G401.6 (cell line): ENCODE measurements around the gene NCOA3.

ENCODE experiments used
- FAIRE-seq: peaks from 2 replicates; lab custom pipeline; 2012; peaks lifted over from hg19 to GRCh38; lab: Jason Lieb, UNC

The NCOA3 gene

DNA sequence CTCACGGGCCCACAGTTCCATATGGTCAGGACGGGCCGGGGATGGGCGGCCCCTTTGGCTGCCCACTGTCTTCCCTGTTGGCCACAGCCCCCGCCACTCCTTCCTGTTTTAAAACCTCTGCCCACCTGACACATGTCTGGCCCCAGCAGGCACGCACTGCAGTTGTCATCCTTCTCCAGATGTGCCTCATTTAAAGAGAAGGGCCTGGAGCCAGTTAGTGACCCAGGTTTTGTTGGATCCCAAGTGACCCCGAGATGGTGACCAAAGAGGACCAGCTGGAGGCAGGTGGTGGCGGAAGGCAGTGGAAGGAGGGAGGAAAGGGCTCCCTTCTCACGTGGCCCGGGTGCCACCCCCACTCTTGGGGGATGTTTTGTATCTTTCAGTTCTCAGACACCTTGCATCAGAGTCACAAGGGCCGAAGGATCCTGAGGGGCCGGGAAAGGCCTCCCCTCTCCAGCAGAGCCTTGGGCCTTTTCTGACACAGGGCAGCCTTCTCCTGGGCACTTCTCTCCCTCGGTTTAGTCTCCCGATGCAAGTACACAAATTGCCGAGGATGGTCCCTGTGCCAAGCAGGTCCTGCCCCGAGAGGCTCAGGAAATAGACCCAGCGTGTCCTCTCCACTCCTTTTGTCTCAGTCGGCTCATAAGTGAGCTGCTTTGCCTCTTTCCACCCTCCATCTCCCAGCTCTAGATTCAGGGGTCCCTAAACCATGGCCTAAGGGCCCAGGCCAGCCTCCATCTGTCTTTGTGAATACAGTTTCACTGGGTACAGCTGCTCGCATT is 166.0 kb downstream of the NCOA3 start:
- FAIRE-seq: no peak

- FAIRE-seq: no peak
These were observed 166.8 kb downstream of the NCOA3 start for GRCh38 chr20:47668313-47669151.

DNA sequence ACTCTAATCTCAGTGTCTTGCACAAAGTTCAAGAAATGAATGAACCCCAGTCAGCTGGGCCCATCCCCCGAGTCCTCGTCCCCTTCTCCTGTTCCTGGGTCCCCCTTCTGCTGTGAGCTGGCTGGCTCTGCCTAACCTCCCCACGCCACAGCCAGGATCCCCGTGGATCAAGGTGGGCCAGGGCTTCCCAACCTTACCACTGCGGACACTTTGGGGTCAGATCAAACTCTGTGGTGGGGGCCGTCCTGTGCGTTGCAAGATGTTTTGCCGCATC is 167.4 kb downstream of the NCOA3 start:
- FAIRE-seq: no peak

DNA sequence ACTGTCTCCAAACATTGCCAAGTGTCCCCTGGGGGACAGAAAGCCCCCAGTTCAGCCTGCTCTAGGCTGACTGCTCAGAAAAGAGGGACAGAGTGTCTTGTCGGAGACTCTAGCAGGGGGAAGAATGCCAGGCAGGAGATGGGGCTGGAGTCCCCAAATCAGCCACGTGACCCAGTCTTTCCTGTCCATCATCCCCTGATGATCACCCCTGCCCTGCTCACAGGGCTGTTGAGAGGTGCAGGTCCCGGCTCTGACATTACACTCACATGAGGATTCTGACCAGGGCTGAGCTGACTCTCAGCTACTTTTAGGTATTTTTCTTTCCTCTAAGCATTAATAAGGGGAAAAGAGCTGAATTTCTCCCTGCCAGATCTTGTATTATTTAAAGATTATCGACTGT is 167.8 kb downstream of the NCOA3 start:
- no peak for FAIRE-seq

DNA sequence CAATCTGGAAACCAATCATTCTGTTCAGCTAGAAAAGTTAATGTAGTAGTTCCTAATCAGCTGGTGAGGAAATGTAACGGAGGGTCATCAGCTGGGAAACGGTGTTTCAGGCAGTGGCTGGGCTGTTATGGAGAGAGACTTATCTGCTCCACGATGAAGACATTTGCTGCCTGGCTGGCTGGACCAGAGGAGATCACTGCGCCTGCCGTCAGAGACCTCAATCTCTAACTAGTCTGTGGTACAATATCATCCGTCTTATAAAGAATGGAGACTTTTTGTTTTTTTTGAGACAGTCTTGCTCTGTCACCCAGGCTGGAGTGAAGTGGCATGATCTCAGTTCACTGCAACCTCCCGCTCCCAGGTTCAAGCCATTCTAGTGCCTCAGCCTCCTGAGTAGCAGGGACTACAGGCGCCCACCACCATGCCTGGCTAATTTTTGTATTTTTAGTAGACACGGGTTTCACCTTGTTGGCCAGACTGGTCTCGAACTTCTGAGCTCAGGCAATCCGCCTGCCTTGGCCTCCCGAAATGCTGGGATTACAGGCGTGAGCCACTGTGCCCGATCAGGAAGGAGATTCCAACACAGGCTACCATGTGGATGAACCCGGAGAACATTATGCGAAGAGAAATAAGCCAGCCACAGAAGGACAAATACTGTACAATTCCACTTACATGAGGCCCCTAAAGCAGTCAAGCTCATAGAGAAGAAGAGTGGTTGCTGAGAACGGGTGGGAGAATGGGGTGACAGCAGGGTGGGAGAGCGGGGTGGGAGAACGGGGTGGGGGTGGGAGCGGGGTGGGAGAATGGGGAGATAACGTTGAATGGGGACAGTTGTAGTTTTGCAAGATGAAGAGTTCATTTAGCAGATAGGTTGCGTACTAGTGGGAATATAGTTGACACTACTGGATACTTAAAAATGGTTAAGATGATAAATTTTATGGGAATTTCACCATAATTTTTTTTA is 168.5 kb downstream of the NCOA3 start:
- no peak for FAIRE-seq

DNA sequence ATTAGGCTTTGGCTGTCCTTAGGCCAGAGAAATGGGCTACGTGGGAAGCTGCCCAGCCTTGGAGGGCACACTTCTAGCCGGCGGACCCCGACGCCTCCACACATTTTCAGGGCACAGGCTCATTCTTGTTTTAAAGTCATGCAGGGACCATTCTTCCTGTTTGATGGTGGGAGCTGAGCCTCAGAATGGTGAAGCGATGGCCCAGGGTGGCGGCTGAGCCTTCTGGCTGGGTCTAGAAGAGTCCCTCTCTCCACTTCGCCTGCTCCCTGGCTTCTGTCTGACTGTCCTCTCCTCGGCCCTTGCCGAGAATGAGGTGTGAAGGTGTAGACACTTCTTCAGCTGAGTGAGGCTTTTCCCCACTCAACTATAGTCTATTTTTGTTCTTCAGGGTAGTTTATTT is 169.2 kb downstream of the NCOA3 start:
- FAIRE-seq: no peak

- FAIRE-seq: no peak
These were observed 170.5 kb downstream of the NCOA3 start for GRCh38 chr20:47672166-47672565.

GRCh38 chr20:47672886-47673670 is 171.4 kb downstream of the NCOA3 start:
- no peak for FAIRE-seq

DNA sequence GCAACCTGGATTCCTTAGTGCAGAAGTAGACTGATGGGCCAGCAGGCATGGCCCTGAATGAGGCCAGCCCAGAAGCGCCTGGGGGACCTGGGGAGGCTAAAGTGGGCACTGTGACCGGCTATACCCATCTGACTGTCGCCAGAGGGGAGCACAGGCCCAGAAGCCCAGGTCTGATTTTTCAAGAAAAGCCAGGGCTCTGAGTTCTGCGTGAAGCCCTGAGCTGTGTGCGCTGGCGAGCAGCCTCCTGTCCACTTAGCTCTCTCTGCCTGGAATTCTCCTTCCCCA is 171.9 kb downstream of the NCOA3 start:
- FAIRE-seq: no peak

GRCh38 chr20:47674145-47674544 is 172.5 kb downstream of the NCOA3 start:
- FAIRE-seq: no peak

DNA sequence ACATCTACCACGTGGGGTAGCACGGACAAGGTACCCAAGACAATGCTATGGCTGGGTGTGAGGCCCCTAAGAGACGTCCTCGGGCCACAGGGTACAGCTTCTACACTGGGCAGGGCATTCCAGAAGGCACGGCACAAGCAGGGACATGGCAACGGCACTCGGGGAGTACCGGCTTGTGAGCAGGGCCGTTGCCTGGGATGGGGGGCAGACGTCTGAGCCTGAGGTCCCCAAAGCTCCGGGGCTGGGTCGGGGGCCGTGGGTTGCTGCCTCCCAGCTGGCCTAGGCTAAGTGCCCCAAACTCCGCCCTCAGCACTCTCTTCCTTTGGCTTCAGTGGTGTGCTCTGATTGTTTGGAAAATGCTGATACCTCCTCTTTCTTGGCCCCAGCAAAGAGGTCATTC is 173.0 kb downstream of the NCOA3 start:
- FAIRE-seq: no peak

DNA sequence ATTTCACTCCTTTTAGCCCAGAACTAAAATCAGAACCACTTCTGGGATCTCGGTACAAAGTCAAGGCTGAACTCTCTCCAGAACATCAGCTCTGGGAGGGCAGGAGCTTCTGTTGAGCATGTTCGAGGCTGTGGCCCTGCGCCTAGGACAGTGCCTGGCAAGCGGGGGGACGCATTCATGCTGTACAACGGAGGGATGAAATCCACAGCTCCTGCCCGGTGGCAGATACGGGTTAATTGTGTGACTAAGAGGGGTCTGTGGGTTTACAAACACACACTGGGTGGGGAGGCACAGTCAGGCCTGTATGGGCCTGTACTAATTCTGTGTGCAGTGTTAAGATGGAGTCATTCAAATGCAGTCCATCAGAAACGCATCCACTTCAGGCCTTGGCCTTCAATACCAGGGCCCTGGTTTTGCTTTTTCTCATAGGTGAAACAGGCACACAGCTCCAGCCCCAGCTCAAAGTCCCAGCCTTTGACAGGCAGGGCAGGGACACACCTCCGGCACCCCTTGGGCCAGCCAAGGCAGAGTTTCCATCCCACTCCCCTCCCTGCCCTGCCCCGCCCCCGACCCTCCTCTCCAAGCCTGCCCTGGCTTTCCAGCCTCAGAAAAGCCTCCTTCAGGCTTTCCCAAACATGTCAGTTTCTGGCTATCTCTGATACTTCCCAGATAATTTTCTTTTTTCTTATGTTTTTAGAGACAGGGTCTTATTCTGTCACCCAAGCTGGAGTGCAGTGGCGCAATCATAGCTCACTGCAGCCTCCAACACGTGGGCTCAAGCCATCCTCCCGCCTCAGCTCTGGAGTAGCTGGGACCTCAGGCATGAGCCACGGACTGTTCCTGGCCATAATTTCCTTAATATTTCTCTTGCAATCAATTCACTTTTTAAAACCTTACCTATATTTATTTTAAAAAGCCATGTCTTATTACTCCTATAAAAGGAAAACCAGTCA is 173.8 kb downstream of the NCOA3 start:
- FAIRE-seq: no peak

DNA sequence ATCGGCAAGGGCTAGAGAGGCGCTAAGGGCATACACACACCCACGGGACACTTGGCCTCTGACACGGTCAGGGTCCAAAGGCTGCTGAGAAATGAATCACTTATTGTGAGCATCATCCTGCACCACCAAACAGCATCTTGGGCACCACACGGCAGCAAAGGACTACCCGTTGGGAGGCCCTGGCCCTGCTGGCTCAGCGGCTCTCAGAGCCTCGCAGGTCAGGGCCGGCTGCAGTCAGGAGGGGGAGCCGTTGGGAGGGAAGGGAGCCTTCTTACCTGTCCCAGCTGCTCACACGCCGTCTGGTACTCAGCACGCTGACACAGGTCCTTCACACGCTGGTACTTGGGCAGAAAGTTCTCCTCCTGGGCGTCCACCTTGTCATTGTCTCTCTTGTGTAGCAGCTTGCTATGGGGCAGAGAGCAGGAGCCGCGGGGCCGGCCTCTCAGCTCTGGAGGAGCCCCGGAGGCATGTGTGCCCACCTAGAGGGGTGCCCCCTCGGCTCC is 174.6 kb downstream of the NCOA3 start:
- FAIRE-seq: no peak

GRCh38 chr20:47676912-47677634 is 175.4 kb downstream of the NCOA3 start:
- FAIRE-seq: no peak

- no peak for FAIRE-seq
These were observed 176.2 kb downstream of the NCOA3 start for GRCh38 chr20:47677635-47678453.

- no peak for FAIRE-seq
These were observed 176.8 kb downstream of the NCOA3 start for GRCh38 chr20:47678536-47678935.

GRCh38 chr20:47679462-47679861 is 177.8 kb downstream of the NCOA3 start:
- no peak for FAIRE-seq

DNA sequence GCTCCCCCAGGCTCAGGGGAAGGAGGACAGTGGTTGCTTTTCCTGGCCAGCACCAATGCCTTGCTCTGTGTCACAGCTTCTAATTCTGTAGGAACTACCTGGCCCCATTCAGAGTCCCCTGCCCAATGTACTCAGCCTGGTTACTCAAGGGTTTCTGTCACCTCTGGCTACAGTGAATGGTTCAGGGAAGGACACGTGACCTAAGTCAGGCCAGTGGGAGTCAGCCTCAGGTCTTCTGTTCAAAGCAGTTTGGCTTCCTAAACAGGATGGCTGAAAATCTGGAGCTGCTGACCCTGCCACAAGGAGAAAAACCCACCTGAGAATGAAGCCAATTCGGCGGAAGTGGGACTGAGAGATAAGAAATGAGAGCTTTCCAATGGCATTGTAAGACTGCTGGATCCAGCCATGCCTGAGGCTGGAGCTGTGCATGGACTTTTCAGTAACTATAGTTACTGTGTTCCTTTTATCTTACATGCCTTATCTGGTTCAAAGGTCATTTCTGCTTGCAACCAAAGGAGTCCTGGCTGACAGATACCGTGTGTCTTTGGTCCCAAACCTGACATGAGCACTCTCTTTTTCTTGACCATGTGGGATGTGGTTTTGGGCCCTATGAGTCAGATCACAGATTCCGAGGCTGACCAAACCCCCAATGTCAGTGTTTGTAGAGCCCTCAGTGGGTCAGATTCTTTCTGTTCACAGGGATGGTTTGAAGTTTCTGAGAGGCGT is 179.3 kb downstream of the NCOA3 start:
- FAIRE-seq: no peak
